OCI-LY7 (cell line): Measurements from ENCODE around the gene CFP.

ENCODE experiments used
- CTCF ChIP-seq: fragments of 200-600 bp; sonication (generic); conservative IDR thresholded peaks from 2 replicates; pipeline ENCODE4 v1.5.1; 2014; ENCODE audit warnings: mild to moderate bottlenecking, antibody characterized with exemption, low read length, moderate library complexity, mixed read lengths
- EZH2phosphoT487 ChIP-seq: fragments of 200-600 bp; sonication (generic); IDR thresholded peaks from 2 replicates; pipeline ENCODE4 v1.6.1; 2018; ENCODE audit warnings: low read depth, borderline replicate concordance, mild to moderate bottlenecking, mixed run types, antibody characterized with exemption, low read length, moderate library complexity, mixed read lengths

GRCh38 chrX:47574547-47575301, 55.0 kb downstream of the CFP start:
- no peak for TF ChIP-seq CTCF
- TF ChIP-seq EZH2phosphoT487: no peak
